H1 (cell line): ENCODE measurements around the gene ALK. TPM values are rescaled to one million over a fixed set of nuclear protein-coding genes. Genes with fewer than 3 reads are reported as not detected.

Experiments
- BACH1 ChIP-seq: IDR thresholded peaks from 2 replicates; pipeline ENCODE4 v1.6.1; 2012; ENCODE audit warnings: low read length, improper control_type of control experiment
- EGR1 ChIP-seq: IDR thresholded peaks from 2 replicates; pipeline ENCODE4 v1.6.1; 2011; ENCODE audit warnings: low read depth, low read length, borderline replicate concordance
- POLR2AphosphoS5 ChIP-seq: IDR thresholded peaks from 2 replicates; pipeline ENCODE4 v1.6.1; 2011; ENCODE audit warnings: low read depth, low read length
- polyA plus RNA-seq, 7 experiments: library from polyadenylated mRNA; depleted of rRNA in 3 of 7; stranded (reverse) in 5 of 7; unstranded in 2 of 7; fragments of >200 nt in 5 of 7; fragments of 200-250 nt in 2 of 7; gene quantifications; 1 replicate in 5 of 7; 2 replicates in 1 of 7; 4 replicates in 1 of 7; pipeline versions ENCODE4 v1.2.1 to v1.2.3, GENCODE V29; 2011 to 2013; ENCODE audit warnings: missing spikeins in 2 of 7, mixed read lengths in 2 of 7
- total RNA-seq: library from RNA; stranded (reverse); fragmentation: NEBNext Ultra II Directional; extraction: Animal tissue kit (Norgen Biotek cat#: 25700); gene quantifications from 2 replicates; pipeline ENCODE4 v1.2.1, GENCODE V29; 2021

ALK gene
- total and polyA plus RNA-seq, 2 of the 8 experiments (the other 6 are each of a cell fraction or from before 2014, with no cell fraction given), result 0.02 to 0.09 TPM

GRCh38 chr2:29519338-29519925 lies 402.0 kb downstream of the ALK start (continued):
- TF ChIP-seq BACH1, result no peak
- no peak for TF ChIP-seq POLR2AphosphoS5
- no peak for TF ChIP-seq EGR1
